Hair follicular keratinocyte (primary cell): ENCODE data around the gene OPRPN. TPM values are rescaled to one million over a fixed set of nuclear protein-coding genes. Genes with fewer than 3 reads are reported as not detected.

ENCODE experiments used
- total RNA-seq: library from RNA; depleted of rRNA; stranded (reverse); fragments of >200 nt; gene quantifications from 2 replicates; pipeline ENCODE4 v1.2.3, GENCODE V29; 2015

The OPRPN gene, protein sequence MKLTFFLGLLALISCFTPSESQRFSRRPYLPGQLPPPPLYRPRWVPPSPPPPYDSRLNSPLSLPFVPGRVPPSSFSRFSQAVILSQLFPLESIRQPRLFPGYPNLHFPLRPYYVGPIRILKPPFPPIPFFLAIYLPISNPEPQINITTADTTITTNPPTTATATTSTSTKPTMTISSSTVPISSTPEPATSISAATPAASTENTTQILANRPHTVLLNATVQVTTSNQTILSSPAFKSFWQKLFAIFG
- total RNA-seq, result not detected in 2 replicates

DNA sequence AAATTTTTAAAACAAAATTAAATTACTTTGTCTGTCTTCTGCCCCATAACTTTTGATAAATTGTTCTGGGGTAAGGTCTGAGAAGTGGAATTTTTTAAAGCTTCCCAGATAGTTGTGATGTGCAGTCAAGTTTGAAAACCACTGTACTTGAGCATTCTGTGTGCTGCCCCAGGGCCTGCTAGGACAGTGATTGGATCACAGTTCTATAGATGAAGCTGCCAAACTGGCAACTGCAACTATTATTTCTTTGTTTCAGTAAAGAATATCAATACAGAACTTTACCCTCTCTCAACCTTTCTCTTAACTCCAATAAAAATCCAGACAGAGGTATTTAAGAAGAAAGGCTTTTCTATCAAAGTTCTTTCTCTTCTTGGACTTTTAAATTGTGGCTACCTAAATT, at the start of gene OPRPN:
Gene OPRPN, plus strand, starts transcription at position 361 of the 400 bp plus-strand sequence. CDS start 1,346 bp downstream, outside the sequence.

DNA sequence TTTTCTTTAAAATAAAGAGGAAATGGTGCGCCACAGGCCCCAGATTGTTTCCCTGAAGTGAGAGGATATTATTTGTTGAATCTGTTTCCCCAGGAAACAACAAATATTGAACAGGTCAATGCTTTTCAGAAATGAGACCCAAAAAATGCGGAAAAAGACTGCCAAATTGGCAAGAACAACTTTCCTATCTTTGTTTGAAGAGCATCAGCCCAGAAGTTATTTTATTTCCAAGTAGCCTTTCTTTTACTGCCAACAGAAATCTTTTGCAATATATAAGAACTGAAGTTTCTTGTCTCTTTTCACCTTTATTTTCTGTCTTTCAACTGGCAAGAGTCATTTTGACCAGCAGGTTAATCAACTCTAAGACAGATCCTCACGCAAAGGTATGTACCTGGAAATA, 37.3 kb upstream of the OPRPN start, which contains the start of gene SMR3A:
Gene SMR3A, plus strand, starts transcription at position 301 of the 400 bp plus-strand sequence. CDS start 1,356 bp downstream, outside the sequence.

DNA sequence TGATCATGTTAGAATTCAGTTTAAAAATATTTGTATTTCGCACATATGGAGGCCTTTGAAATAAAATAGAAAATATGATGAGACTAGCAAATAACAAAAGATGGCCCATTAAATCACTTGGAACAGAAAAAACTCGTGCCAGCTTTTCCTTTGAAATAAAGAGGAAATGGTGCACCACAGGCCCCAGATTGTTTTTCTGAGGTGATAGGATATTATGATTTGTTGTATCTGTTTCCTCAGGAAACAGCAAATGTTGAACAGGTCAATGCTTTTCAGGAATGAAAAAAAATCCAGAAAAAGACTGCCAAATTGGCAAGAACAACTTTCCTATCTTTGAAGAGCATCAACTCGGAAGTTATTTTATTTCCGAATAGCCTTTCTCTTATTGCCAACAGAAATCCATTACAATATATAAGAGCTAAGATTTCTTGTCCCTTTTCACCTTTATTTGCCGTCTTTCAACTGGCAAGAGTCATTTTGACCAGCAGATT, 15.0 kb upstream of the OPRPN start, which contains the start of gene SMR3B:
Gene SMR3B, plus strand, starts transcription at position 441 of the 491 bp plus-strand sequence. CDS start 1,380 bp downstream, outside the sequence.

Other genes starting within 250 kb of the OPRPN start
- gene PRR27, start 243.7 kb upstream of the OPRPN start, total RNA-seq, result not detected in 2 replicates
- gene ODAM, start 202.2 kb upstream of the OPRPN start, total RNA-seq, result not detected in 2 replicates
- not detected in 2 replicates for gene FDCSP, start 171.8 kb upstream of the OPRPN start, total RNA-seq
- gene CSN3, start 155.3 kb upstream of the OPRPN start, total RNA-seq, result not detected in 2 replicates
- not detected in 2 replicates for gene CABS1, start 63.0 kb upstream of the OPRPN start, total RNA-seq
- gene SMR3A, start 37.2 kb upstream of the OPRPN start, total RNA-seq, result not detected in 2 replicates
- gene SMR3B, start 14.8 kb upstream of the OPRPN start, total RNA-seq, result not detected in 2 replicates
- gene MUC7, start 74.3 kb downstream of the OPRPN start, total RNA-seq, result not detected in 2 replicates
- gene AMTN, start 120.6 kb downstream of the OPRPN start, total RNA-seq, result 0.15 and 0.23 TPM in 2 replicates
- gene AMBN, start 194.3 kb downstream of the OPRPN start, total RNA-seq, result not detected in 2 replicates
- gene ENAM, start 230.8 kb downstream of the OPRPN start, total RNA-seq, result not detected in 2 replicates